Astrocyte (in vitro differentiated cells and primary cell): ENCODE measurements around the gene B3GALT4. TPM values are rescaled to one million over a fixed set of nuclear protein-coding genes. Genes with fewer than 3 reads are reported as not detected.

Experiments used
- DNase-seq: peaks from one replicate; pipeline ENCODE4 v3.0.0-alpha.2; 2010; ENCODE audit warnings: low read depth
- FAIRE-seq: peaks from 2 replicates; lab custom pipeline; 2011; peaks lifted over from hg19 to GRCh38; lab: Jason Lieb, UNC
- H2AFZ ChIP-seq: 2 replicates; pipeline ENCODE4 v1.6.0; 2012; ENCODE audit warnings: low read depth, low read length, inconsistent platforms
- H3K27ac ChIP-seq: 2 replicates; pipeline ENCODE4 v1.5.1; 2011; ENCODE audit warnings: low read depth, low read length, inconsistent platforms
- H3K27me3 ChIP-seq: 2 replicates; pipeline ENCODE4 v1.6.0; 2011; ENCODE audit warnings: low read length, inconsistent platforms; ENCODE audit not compliant: insufficient read depth
- H3K36me3 ChIP-seq: 2 replicates; pipeline ENCODE4 v1.5.1; 2011; ENCODE audit warnings: low read length, inconsistent platforms; ENCODE audit not compliant: insufficient read depth
- H3K4me1 ChIP-seq: 2 replicates; pipeline ENCODE4 v1.5.1; 2011; ENCODE audit warnings: low read length, inconsistent platforms; ENCODE audit not compliant: insufficient read depth
- H3K4me2 ChIP-seq: 2 replicates; pipeline ENCODE4 v1.6.0; 2012; ENCODE audit warnings: low read length, inconsistent platforms
- H3K4me3 ChIP-seq: 2 replicates; pipeline ENCODE4 v1.5.1; 2011; ENCODE audit warnings: low read depth, mild to moderate bottlenecking, low read length, inconsistent platforms; ENCODE audit not compliant: insufficient read depth
- H3K79me2 ChIP-seq: 2 replicates; pipeline ENCODE4 v1.6.0; 2012; ENCODE audit warnings: mild to moderate bottlenecking, low read length, inconsistent platforms; ENCODE audit not compliant: insufficient read depth
- H3K9ac ChIP-seq: 2 replicates; pipeline ENCODE4 v1.6.0; 2012; ENCODE audit warnings: mild to moderate bottlenecking, low read length, inconsistent platforms
- H3K9me3 ChIP-seq: 2 replicates; pipeline ENCODE4 v1.5.1; 2012; ENCODE audit warnings: low read depth, mild to moderate bottlenecking, low read length, inconsistent platforms; ENCODE audit not compliant: insufficient read depth
- H4K20me1 ChIP-seq: 2 replicates; pipeline ENCODE4 v1.6.0; 2012; ENCODE audit warnings: low read length, inconsistent platforms; ENCODE audit not compliant: insufficient read depth
- H3K27ac Mint-ChIP-seq: one replicate; pipeline ENCODE4 v1.8.0; 2021; ENCODE audit warnings: mild to moderate bottlenecking, mixed read lengths; ENCODE audit not compliant: unreplicated experiment
- H3K27me3 Mint-ChIP-seq: one replicate; pipeline ENCODE4 v1.8.0; 2021; ENCODE audit warnings: low read depth, mixed read lengths; ENCODE audit not compliant: unreplicated experiment
- H3K36me3 Mint-ChIP-seq: one replicate; pipeline ENCODE4 v1.8.0; 2021; ENCODE audit warnings: low read depth, mixed read lengths; ENCODE audit not compliant: unreplicated experiment
- H3K4me1 Mint-ChIP-seq: one replicate; pipeline ENCODE4 v1.8.0; 2021; ENCODE audit warnings: low read depth, mixed read lengths; ENCODE audit not compliant: unreplicated experiment
- H3K4me3 Mint-ChIP-seq: one replicate; pipeline ENCODE4 v1.8.0; 2021; ENCODE audit warnings: mild to moderate bottlenecking, moderate library complexity, mixed read lengths; ENCODE audit not compliant: unreplicated experiment
- H3K9me3 Mint-ChIP-seq: one replicate; pipeline ENCODE4 v1.8.0; 2021; ENCODE audit warnings: mild to moderate bottlenecking, mixed read lengths; ENCODE audit not compliant: unreplicated experiment
- EZH2 ChIP-seq: IDR thresholded peaks from 2 replicates; pipeline ENCODE4 v1.6.1; 2012; ENCODE audit warnings: mild to moderate bottlenecking, low read length, inconsistent platforms; ENCODE audit not compliant: insufficient read depth
- microRNA-seq: library from miRNA; unstranded; fragments of <30 nt; microRNA quantifications from one replicate; pipeline ENCODE4 v1.2.0, GENCODE V29; 2020
- total RNA-seq: library from RNA; stranded (reverse); gene quantifications from 2 replicates; pipeline ENCODE4 v1.2.1, GENCODE V29; 2021
- TF ChIP-seq, protein P1 (sequence below): IDR thresholded peaks from 2 replicates; pipeline ENCODE4 v1.5.1; 2011; ENCODE audit warnings: low read depth, mild to moderate bottlenecking, inconsistent platforms, low read length, moderate library complexity; ENCODE audit not compliant: insufficient read depth

B3GALT4 gene
- total RNA-seq, 1 donor from 2014 or later, result 1.5 TPM

DNA sequence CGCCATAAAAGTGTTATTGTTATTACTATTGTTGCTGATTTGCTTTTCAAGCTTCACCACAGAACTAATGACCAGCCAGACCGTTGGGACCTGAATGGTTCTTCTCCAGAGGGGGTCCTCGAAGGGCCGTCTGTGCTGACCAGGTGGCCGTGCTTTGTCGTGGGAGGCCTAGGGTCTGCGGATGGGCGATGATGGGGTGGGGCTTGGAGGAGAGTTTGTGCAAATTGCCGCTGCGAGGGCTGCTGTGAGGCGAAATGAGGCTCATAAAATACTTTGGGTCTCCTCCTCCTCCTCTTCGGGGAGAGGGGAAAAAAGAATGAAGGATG, 46.7 kb downstream of the B3GALT4 start:
- Mint-ChIP-seq H3K27me3 (no peaks in the 10 kb centered on the region), H3K4me3 (peak overlapping the region; percentile 99), H3K36me3 (peaks cover 6% of the 10 kb centered on the region), H3K4me1 (peaks cover 21% of the 10 kb centered on the region), H3K9me3 (no peaks in the 10 kb centered on the region), H3K27ac (no peak overlapping the region)
- FAIRE-seq (no peak), DNase-seq (no peak)
- Histone ChIP-seq H3K4me3 (peak overlapping the region; percentile 82), H3K36me3 (peaks cover 24% of the 10 kb centered on the region), H3K4me2 (peak overlapping the region; percentile 92), H4K20me1 (peaks cover 9% of the 10 kb centered on the region), H3K9me3 (no peaks in the 10 kb centered on the region), H3K79me2 (peaks cover 40% of the 10 kb centered on the region), H3K4me1 (peaks cover 42% of the 10 kb centered on the region), H3K27ac (no peak overlapping the region), H3K27me3 (no peaks in the 10 kb centered on the region), H2AFZ (peak overlapping the region; percentile 92), H3K9ac (peak overlapping the region; percentile 86)
- TF ChIP-seq, protein P1, sequence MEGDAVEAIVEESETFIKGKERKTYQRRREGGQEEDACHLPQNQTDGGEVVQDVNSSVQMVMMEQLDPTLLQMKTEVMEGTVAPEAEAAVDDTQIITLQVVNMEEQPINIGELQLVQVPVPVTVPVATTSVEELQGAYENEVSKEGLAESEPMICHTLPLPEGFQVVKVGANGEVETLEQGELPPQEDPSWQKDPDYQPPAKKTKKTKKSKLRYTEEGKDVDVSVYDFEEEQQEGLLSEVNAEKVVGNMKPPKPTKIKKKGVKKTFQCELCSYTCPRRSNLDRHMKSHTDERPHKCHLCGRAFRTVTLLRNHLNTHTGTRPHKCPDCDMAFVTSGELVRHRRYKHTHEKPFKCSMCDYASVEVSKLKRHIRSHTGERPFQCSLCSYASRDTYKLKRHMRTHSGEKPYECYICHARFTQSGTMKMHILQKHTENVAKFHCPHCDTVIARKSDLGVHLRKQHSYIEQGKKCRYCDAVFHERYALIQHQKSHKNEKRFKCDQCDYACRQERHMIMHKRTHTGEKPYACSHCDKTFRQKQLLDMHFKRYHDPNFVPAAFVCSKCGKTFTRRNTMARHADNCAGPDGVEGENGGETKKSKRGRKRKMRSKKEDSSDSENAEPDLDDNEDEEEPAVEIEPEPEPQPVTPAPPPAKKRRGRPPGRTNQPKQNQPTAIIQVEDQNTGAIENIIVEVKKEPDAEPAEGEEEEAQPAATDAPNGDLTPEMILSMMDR, result no peak
- no peak for TF ChIP-seq EZH2

DNA sequence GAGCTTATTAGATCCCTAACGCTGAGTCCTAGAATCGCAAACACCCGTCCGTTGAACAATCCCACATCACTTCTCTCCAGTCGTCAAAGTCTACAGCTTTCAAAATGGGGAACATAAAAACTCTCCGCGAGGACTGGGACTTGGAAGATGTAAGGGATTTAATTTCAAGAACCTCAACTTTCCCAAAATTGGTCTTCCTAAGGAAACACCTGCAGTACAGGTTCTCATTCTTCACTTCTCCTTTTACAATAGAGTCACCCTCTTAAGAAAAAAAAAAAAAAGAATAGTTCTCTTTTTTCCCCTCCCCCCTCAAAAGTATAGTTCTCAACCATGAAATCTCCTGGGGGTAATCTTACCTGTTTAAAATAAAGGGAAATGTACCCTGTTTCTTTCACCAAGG, 47.2 kb downstream of the B3GALT4 start:
- Histone ChIP-seq H3K9me3 (no peaks in the 10 kb centered on the region), H2AFZ (no peak overlapping the region), H3K27ac (no peak overlapping the region), H3K4me1 (peaks cover 37% of the 10 kb centered on the region), H3K4me3 (peak overlapping the region; percentile 82), H3K9ac (no peak overlapping the region), H3K79me2 (peaks cover 37% of the 10 kb centered on the region), H3K36me3 (peaks cover 19% of the 10 kb centered on the region), H3K27me3 (no peaks in the 10 kb centered on the region), H4K20me1 (peaks cover 9% of the 10 kb centered on the region), H3K4me2 (peak overlapping the region; percentile 92)
- no peak for DNase-seq
- H3K4me3 Mint-ChIP-seq, result peak overlapping the region; percentile 99
- FAIRE-seq, result no peak
- TF ChIP-seq, protein P1, result no peak
- no peak for TF ChIP-seq EZH2
- no peak overlapping the region for H3K27ac Mint-ChIP-seq
- H3K36me3 Mint-ChIP-seq, result peaks cover 6% of the 10 kb centered on the region
- H3K4me1 Mint-ChIP-seq, result peaks cover 18% of the 10 kb centered on the region
- no peaks in the 10 kb centered on the region for H3K9me3 Mint-ChIP-seq
- no peaks in the 10 kb centered on the region for H3K27me3 Mint-ChIP-seq

Small RNA genes within 50 kb of the gene (microRNA-seq; reads per million reads assigned to microRNA genes)
- gene MIR6834 (1.4 reads per million), gene MIR6873 (not detected)

Other genes with a start within 250 kb of the B3GALT4 start
- 0.50 and 1.7 TPM in 2 replicates for gene HLA-DPA1, start 203.5 kb upstream of the B3GALT4 start, total RNA-seq
- gene HLA-DPB1, start 201.1 kb upstream of the B3GALT4 start, total RNA-seq, result 2.7 and 3.4 TPM in 2 replicates
- gene COL11A2, start 84.7 kb upstream of the B3GALT4 start, total RNA-seq, result 1.3 and 2.2 TPM in 2 replicates
- 34.0 and 39.4 TPM in 2 replicates for gene RXRB, start 76.5 kb upstream of the B3GALT4 start, total RNA-seq
- gene SLC39A7, start 76.3 kb upstream of the B3GALT4 start, total RNA-seq, result 150 and 164 TPM in 2 replicates
- gene HSD17B8, start 72.5 kb upstream of the B3GALT4 start, total RNA-seq, result 2.1 and 2.6 TPM in 2 replicates
- 30.8 and 31.1 TPM in 2 replicates for gene RING1, start 68.6 kb upstream of the B3GALT4 start, total RNA-seq
- gene VPS52, start 5.2 kb upstream of the B3GALT4 start, total RNA-seq, result 29.9 and 30.6 TPM in 2 replicates
- gene RPS18, start 5.0 kb upstream of the B3GALT4 start, total RNA-seq, result 1,911 and 2,061 TPM in 2 replicates
- 59.7 and 63.7 TPM in 2 replicates for gene WDR46, start 12.1 kb downstream of the B3GALT4 start, total RNA-seq
- gene PFDN6, start 12.5 kb downstream of the B3GALT4 start, total RNA-seq, result 54.8 and 56.7 TPM in 2 replicates
- 36.5 and 38.9 TPM in 2 replicates for gene RGL2, start 21.8 kb downstream of the B3GALT4 start, total RNA-seq
- 128 and 152 TPM in 2 replicates for gene TAPBP, start 37.0 kb downstream of the B3GALT4 start, total RNA-seq
- 13.1 and 17.3 TPM in 2 replicates for gene ZBTB22, start 40.6 kb downstream of the B3GALT4 start, total RNA-seq
- gene DAXX, start 45.8 kb downstream of the B3GALT4 start, total RNA-seq, result 28.6 and 32.0 TPM in 2 replicates
- gene KIFC1, start 114.7 kb downstream of the B3GALT4 start, total RNA-seq, result 2.9 and 4.2 TPM in 2 replicates
- gene PHF1, start 133.9 kb downstream of the B3GALT4 start, total RNA-seq, result 29.7 and 34.3 TPM in 2 replicates
- gene CUTA, start 141.0 kb downstream of the B3GALT4 start, total RNA-seq, result 232 and 256 TPM in 2 replicates
- 34.5 and 36.1 TPM in 2 replicates for gene SYNGAP1, start 142.9 kb downstream of the B3GALT4 start, total RNA-seq
- 9.8 and 10.4 TPM in 2 replicates for gene ZBTB9, start 177.5 kb downstream of the B3GALT4 start, total RNA-seq